ENCODE results near the gene PPP1R3F.
"Not testable (repeated sequence)": the region's sequence is repeated elsewhere in the genome, so short reads cannot be mapped to it uniquely, and the experiment has no call there.

PPP1R3F gene

GRCh38 chrX:49290215-49290614 is 20.6 kb downstream of the PPP1R3F start:
- Histone ChIP-seq H3K36me3 (ENCODE audit: insufficient read depth, low read length) (no peaks in the 10 kb centered on the region), H3K79me2 (ENCODE audit: insufficient read depth, low read length) (no peaks in the 10 kb centered on the region), H4K20me1 (ENCODE audit: insufficient read depth, low read length) (no peaks in the 10 kb centered on the region), H3K4me2 (ENCODE audit: insufficient read depth, low read length) (no peak overlapping the region), H3K9me3 (ENCODE audit: insufficient read depth, low read length, severe bottlenecking) (no peaks in the 10 kb centered on the region), H3K27ac (ENCODE audit: low read length) (no peak overlapping the region), H3K4me1 (ENCODE audit: insufficient read depth, low read length) (no peaks in the 10 kb centered on the region), H2AFZ (ENCODE audit: low read depth, low read length) (no peak overlapping the region), H3K27me3 (ENCODE audit: insufficient read depth, low read length, poor library complexity) (no peaks in the 10 kb centered on the region), H3K4me3 (ENCODE audit: low read depth in 1 of 2, low read length in 2 of 2) (no peak overlapping the region), H3K9ac (ENCODE audit: low read depth, low read length) (no peak overlapping the region)
- no peak for DNase-seq
- TF ChIP-seq EZH2 (IDR thresholded peaks at IDR 0.05; ENCODE audit: borderline replicate concordance, low read depth, low read length, severe bottlenecking) (no peak), CTCF (IDR thresholded peaks at IDR 0.05; ENCODE audit: borderline replicate concordance, extremely low read depth, low read length, poor library complexity, severe bottlenecking) (no peak)
- no peak for ATAC-seq (ENCODE audit: insufficient read depth, low read depth)

GRCh38 chrX:49291615-49292337 is 22.2 kb downstream of the PPP1R3F start:
- H3K4me1 ChIP-seq (ENCODE audit: insufficient read depth, low read length), result no peaks in the 10 kb centered on the region
- TF ChIP-seq CTCF (IDR thresholded peaks at IDR 0.05; ENCODE audit: borderline replicate concordance, extremely low read depth, low read length, poor library complexity, severe bottlenecking) (peak; percentile 85), EZH2 (IDR thresholded peaks at IDR 0.05; ENCODE audit: borderline replicate concordance, low read depth, low read length, severe bottlenecking) (no peak)
- H4K20me1 ChIP-seq (ENCODE audit: insufficient read depth, low read length), result no peaks in the 10 kb centered on the region
- peak overlapping the region; percentile 26; the same call in 1 of the 2 replicates for H2AFZ ChIP-seq (ENCODE audit: low read depth, low read length)
- no peaks in the 10 kb centered on the region for H3K27me3 ChIP-seq (ENCODE audit: insufficient read depth, low read length, poor library complexity)
- no peak overlapping the region for H3K4me2 ChIP-seq (ENCODE audit: insufficient read depth, low read length)
- no peak overlapping the region for H3K27ac ChIP-seq (ENCODE audit: low read length)
- no peak overlapping the region for H3K4me3 ChIP-seq (ENCODE audit: low read depth in 1 of 2, low read length in 2 of 2)
- H3K79me2 ChIP-seq (ENCODE audit: insufficient read depth, low read length), result no peaks in the 10 kb centered on the region
- H3K9me3 ChIP-seq (ENCODE audit: insufficient read depth, low read length, severe bottlenecking), result no peaks in the 10 kb centered on the region
- DNase-seq (peak; percentile 68), ATAC-seq (ENCODE audit: insufficient read depth, low read depth) (peak; percentile 90)
- H3K9ac ChIP-seq (ENCODE audit: low read depth, low read length), result no peak overlapping the region
- no peaks in the 10 kb centered on the region for H3K36me3 ChIP-seq (ENCODE audit: insufficient read depth, low read length)

GRCh38 chrX:49292400-49293362 is 23.1 kb downstream of the PPP1R3F start:
- H3K36me3 ChIP-seq (ENCODE audit: insufficient read depth, low read length), result no peaks in the 10 kb centered on the region
- H3K79me2 ChIP-seq (ENCODE audit: insufficient read depth, low read length), result no peaks in the 10 kb centered on the region
- no peaks in the 10 kb centered on the region for H4K20me1 ChIP-seq (ENCODE audit: insufficient read depth, low read length)
- DNase-seq, result no peak
- TF ChIP-seq CTCF (IDR thresholded peaks at IDR 0.05; ENCODE audit: borderline replicate concordance, extremely low read depth, low read length, poor library complexity, severe bottlenecking) (no peak), EZH2 (IDR thresholded peaks at IDR 0.05; ENCODE audit: borderline replicate concordance, low read depth, low read length, severe bottlenecking) (no peak)
- no peak for ATAC-seq (ENCODE audit: insufficient read depth, low read depth)
- H3K27me3 ChIP-seq (ENCODE audit: insufficient read depth, low read length, poor library complexity), result no peaks in the 10 kb centered on the region
- H3K4me2 ChIP-seq (ENCODE audit: insufficient read depth, low read length), result no peak overlapping the region
- H3K9ac ChIP-seq (ENCODE audit: low read depth, low read length), result no peak overlapping the region
- no peaks in the 10 kb centered on the region for H3K4me1 ChIP-seq (ENCODE audit: insufficient read depth, low read length)
- no peaks in the 10 kb centered on the region for H3K9me3 ChIP-seq (ENCODE audit: insufficient read depth, low read length, severe bottlenecking)
- no peak overlapping the region for H3K4me3 ChIP-seq (ENCODE audit: low read depth in 1 of 2, low read length in 2 of 2)
- H3K27ac ChIP-seq (ENCODE audit: low read length), result no peak overlapping the region
- no peak overlapping the region for H2AFZ ChIP-seq (ENCODE audit: low read depth, low read length)

GRCh38 chrX:49299293-49299692 is 29.7 kb downstream of the PPP1R3F start:
- not testable (repeated sequence) for DNase-seq; H3K36me3 ChIP-seq (ENCODE audit: insufficient read depth, low read length); ATAC-seq (ENCODE audit: insufficient read depth, low read depth); H3K4me3 ChIP-seq (ENCODE audit: low read depth in 1 of 2, low read length in 2 of 2); H3K9ac ChIP-seq (ENCODE audit: low read depth, low read length); H2AFZ ChIP-seq (ENCODE audit: low read depth, low read length); H3K27me3 ChIP-seq (ENCODE audit: insufficient read depth, low read length, poor library complexity); H3K79me2 ChIP-seq (ENCODE audit: insufficient read depth, low read length); H3K9me3 ChIP-seq (ENCODE audit: insufficient read depth, low read length, severe bottlenecking); H3K4me1 ChIP-seq (ENCODE audit: insufficient read depth, low read length); H3K4me2 ChIP-seq (ENCODE audit: insufficient read depth, low read length); H3K27ac ChIP-seq (ENCODE audit: low read length); H4K20me1 ChIP-seq (ENCODE audit: insufficient read depth, low read length)
